WTC11 (cell line): ENCODE measurements around the gene SMOC2. TPM values are rescaled to one million over a fixed set of nuclear protein-coding genes. Genes with fewer than 3 reads are reported as not detected.

ENCODE experiments used
- ATAC-seq: fragments of 200-7000 bp; cut with Tn5 transposase; 2 replicates; pipeline ENCODE4 v1.10.0; 2021; ENCODE audit warnings: mild to moderate bottlenecking, moderate library complexity
- CTCF ChIA-PET: fragments of 300-600 bp; sonication (Branson Sonifier 250); formaldehyde crosslinking; loops from one replicate; lab custom pipeline; 2021; ENCODE audit warnings: antibody characterized with exemption; lab: Charles Lee
- POLR2A ChIA-PET: fragments of 350-600 bp; sonication (Branson Sonifier 250); formaldehyde crosslinking; loops from one replicate; lab custom pipeline; 2021; ENCODE audit warnings: antibody characterized with exemption; lab: Charles Lee
- DNase-seq: peaks from one replicate; pipeline ENCODE4 v3.0.0; 2021; ENCODE audit warnings: low spot score
- H3K27ac Mint-ChIP-seq: 2 replicates; pipeline ENCODE4 v1.8.0; 2021; ENCODE audit warnings: mixed read lengths
- H3K27me3 Mint-ChIP-seq: 2 replicates; pipeline ENCODE4 v1.8.0; 2021; ENCODE audit warnings: low read depth, mild to moderate bottlenecking, moderate library complexity, mixed read lengths
- H3K36me3 Mint-ChIP-seq: 2 replicates; pipeline ENCODE4 v1.8.0; 2021; ENCODE audit warnings: mixed read lengths
- H3K4me1 Mint-ChIP-seq: 2 replicates; pipeline ENCODE4 v1.8.0; 2022; ENCODE audit warnings: mixed read lengths
- H3K4me3 Mint-ChIP-seq: 2 replicates; pipeline ENCODE4 v1.8.0; 2021; ENCODE audit warnings: mild to moderate bottlenecking, moderate library complexity, mixed read lengths
- H3K9me3 Mint-ChIP-seq: 2 replicates; pipeline ENCODE4 v1.8.0; 2021; ENCODE audit warnings: mixed read lengths
- ESRRA ChIP-seq: sonication (generic); formaldehyde crosslinking; IDR thresholded peaks from 2 replicates; pipeline ENCODE4 v1.8.1; 2022; ENCODE audit warnings: mild to moderate bottlenecking, missing genetic modification reagents, borderline replicate concordance
- FOXK1 ChIP-seq: sonication (generic); formaldehyde crosslinking; IDR thresholded peaks from 2 replicates; pipeline ENCODE4 v1.8.0; 2022; ENCODE audit warnings: mild to moderate bottlenecking, moderate library complexity, missing genetic modification reagents
- GABPB1 ChIP-seq: sonication (generic); formaldehyde crosslinking; IDR thresholded peaks from 2 replicates; pipeline ENCODE4 v1.8.1; 2023; ENCODE audit warnings: mild to moderate bottlenecking, missing genetic modification reagents
- MXD4 ChIP-seq: fragments of 250-450 bp; sonication (Bioruptor Pico); IDR thresholded peaks from 2 replicates; pipeline ENCODE4 v1.8.0; 2021; ENCODE audit warnings: mild to moderate bottlenecking, moderate library complexity, borderline replicate concordance
- NFATC4 ChIP-seq: fragments of 250-450 bp; sonication (Bioruptor Pico); IDR thresholded peaks from 2 replicates; pipeline ENCODE4 v1.9.0; 2021; ENCODE audit warnings: mild to moderate bottlenecking
- SMAD4 ChIP-seq: sonication (generic); formaldehyde crosslinking; IDR thresholded peaks from 2 replicates; pipeline ENCODE4 v1.8.0; 2022; ENCODE audit warnings: mild to moderate bottlenecking, missing genetic modification reagents
- SP1 ChIP-seq: sonication (generic); formaldehyde crosslinking; conservative IDR thresholded peaks from 2 replicates; pipeline ENCODE4 v1.8.1; 2022; ENCODE audit warnings: missing genetic modification reagents
- TEAD1 ChIP-seq: sonication (generic); formaldehyde crosslinking; IDR thresholded peaks from 2 replicates; pipeline ENCODE4 v1.8.0; 2022; ENCODE audit warnings: mild to moderate bottlenecking, missing genetic modification reagents
- ZNF232 ChIP-seq: sonication (generic); formaldehyde crosslinking; IDR thresholded peaks from 2 replicates; pipeline ENCODE4 v1.8.0; 2022; ENCODE audit warnings: mild to moderate bottlenecking, missing genetic modification reagents
- ZNF263 ChIP-seq: sonication (generic); formaldehyde crosslinking; IDR thresholded peaks from 2 replicates; pipeline ENCODE4 v1.8.1; 2022; ENCODE audit warnings: low read depth, mild to moderate bottlenecking, moderate library complexity, missing genetic modification reagents
- total RNA-seq: library from RNA; stranded (reverse); gene quantifications from 3 replicates; pipeline ENCODE4 v1.2.3, GENCODE V29; 2021
- TF ChIP-seq, protein P1 (sequence below): sonication (generic); formaldehyde crosslinking; conservative IDR thresholded peaks from 2 replicates; pipeline ENCODE4 v1.8.1; 2023; ENCODE audit warnings: mild to moderate bottlenecking, low read depth, missing genetic modification reagents, moderate library complexity
- TF ChIP-seq, protein P2 (sequence below): sonication (generic); formaldehyde crosslinking; IDR thresholded peaks from 2 replicates; pipeline ENCODE4 v1.8.0; 2022; ENCODE audit warnings: mild to moderate bottlenecking, missing genetic modification reagents
- TF ChIP-seq, protein P3 (sequence below): fragments of 250-450 bp; sonication (Bioruptor Pico); IDR thresholded peaks from 2 replicates; pipeline ENCODE4 v1.8.0; 2021; ENCODE audit warnings: mild to moderate bottlenecking
- TF ChIP-seq, protein P4 (sequence below): sonication (generic); formaldehyde crosslinking; IDR thresholded peaks from 2 replicates; pipeline ENCODE4 v1.8.0; 2022; ENCODE audit warnings: mild to moderate bottlenecking, missing genetic modification reagents
- TF ChIP-seq, protein P5 (sequence below): sonication (generic); formaldehyde crosslinking; IDR thresholded peaks from 2 replicates; pipeline ENCODE4 v1.8.1; 2023; ENCODE audit warnings: mild to moderate bottlenecking, missing genetic modification reagents
- TF ChIP-seq, protein P6 (sequence below): sonication (generic); formaldehyde crosslinking; IDR thresholded peaks from 2 replicates; pipeline ENCODE4 v1.8.1; 2023; ENCODE audit warnings: mild to moderate bottlenecking, missing genetic modification reagents
- TF ChIP-seq, protein P7 (sequence below): sonication (generic); formaldehyde crosslinking; IDR thresholded peaks from 2 replicates; pipeline ENCODE4 v1.8.1; 2022; ENCODE audit warnings: low read depth, missing genetic modification reagents, borderline replicate concordance

SMOC2 gene
- total RNA-seq, 1 experiment from 2014 or later = 3.9 TPM

DNA sequence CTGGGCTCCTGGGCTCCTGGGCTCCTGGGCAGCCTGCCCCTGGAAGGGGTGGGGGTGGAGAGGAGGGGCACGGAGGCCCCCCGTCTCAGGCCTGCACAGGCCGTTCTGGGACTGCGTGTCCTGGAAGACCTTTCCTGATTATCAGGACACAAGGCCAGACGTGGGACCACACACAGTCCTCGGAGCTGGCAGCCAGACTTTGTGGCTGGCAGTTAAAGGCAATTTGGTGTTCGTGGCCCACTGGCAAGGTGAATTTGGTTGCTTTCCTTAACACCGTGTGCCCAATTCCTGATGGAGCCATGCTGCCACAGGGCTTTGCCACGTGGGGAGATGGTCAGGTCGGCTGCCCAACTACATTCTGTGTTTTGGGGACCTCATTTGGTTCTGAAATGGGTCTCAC lies 113.5 kb downstream of the SMOC2 start:
- ChIA-PET CTCF (no interaction called here), POLR2A (no interaction called here)
- no peaks in the 10 kb centered on the region for H3K27me3 Mint-ChIP-seq
- no peak for DNase-seq
- peaks cover 5% of the 10 kb centered on the region for H3K9me3 Mint-ChIP-seq
- H3K4me1 Mint-ChIP-seq = no peaks in the 10 kb centered on the region
- ATAC-seq = no peak
- TF ChIP-seq ESRRA (CRISPR knock-in tag) (no peak), NFATC4 (CRISPR knock-in tag) (no peak), FOXK1 (CRISPR knock-in tag) (no peak), MXD4 (CRISPR knock-in tag) (no peak), SMAD4 (CRISPR knock-in tag) (no peak), ZNF263 (CRISPR knock-in tag) (no peak), ZNF232 (CRISPR knock-in tag) (no peak), TEAD1 (no peak), SP1 (CRISPR knock-in tag) (no peak), GABPB1 (CRISPR knock-in tag) (no peak)
- TF ChIP-seq, protein P1, sequence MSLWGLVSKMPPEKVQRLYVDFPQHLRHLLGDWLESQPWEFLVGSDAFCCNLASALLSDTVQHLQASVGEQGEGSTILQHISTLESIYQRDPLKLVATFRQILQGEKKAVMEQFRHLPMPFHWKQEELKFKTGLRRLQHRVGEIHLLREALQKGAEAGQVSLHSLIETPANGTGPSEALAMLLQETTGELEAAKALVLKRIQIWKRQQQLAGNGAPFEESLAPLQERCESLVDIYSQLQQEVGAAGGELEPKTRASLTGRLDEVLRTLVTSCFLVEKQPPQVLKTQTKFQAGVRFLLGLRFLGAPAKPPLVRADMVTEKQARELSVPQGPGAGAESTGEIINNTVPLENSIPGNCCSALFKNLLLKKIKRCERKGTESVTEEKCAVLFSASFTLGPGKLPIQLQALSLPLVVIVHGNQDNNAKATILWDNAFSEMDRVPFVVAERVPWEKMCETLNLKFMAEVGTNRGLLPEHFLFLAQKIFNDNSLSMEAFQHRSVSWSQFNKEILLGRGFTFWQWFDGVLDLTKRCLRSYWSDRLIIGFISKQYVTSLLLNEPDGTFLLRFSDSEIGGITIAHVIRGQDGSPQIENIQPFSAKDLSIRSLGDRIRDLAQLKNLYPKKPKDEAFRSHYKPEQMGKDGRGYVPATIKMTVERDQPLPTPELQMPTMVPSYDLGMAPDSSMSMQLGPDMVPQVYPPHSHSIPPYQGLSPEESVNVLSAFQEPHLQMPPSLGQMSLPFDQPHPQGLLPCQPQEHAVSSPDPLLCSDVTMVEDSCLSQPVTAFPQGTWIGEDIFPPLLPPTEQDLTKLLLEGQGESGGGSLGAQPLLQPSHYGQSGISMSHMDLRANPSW (CRISPR knock-in tag) = no peak
- TF ChIP-seq, protein P2, sequence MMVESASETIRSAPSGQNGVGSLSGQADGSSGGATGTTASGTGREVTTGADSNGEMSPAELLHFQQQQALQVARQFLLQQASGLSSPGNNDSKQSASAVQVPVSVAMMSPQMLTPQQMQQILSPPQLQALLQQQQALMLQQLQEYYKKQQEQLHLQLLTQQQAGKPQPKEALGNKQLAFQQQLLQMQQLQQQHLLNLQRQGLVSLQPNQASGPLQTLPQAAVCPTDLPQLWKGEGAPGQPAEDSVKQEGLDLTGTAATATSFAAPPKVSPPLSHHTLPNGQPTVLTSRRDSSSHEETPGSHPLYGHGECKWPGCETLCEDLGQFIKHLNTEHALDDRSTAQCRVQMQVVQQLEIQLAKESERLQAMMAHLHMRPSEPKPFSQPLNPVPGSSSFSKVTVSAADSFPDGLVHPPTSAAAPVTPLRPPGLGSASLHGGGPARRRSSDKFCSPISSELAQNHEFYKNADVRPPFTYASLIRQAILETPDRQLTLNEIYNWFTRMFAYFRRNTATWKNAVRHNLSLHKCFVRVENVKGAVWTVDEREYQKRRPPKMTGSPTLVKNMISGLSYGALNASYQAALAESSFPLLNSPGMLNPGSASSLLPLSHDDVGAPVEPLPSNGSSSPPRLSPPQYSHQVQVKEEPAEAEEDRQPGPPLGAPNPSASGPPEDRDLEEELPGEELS (CRISPR knock-in tag) = no peak
- TF ChIP-seq, protein P3, sequence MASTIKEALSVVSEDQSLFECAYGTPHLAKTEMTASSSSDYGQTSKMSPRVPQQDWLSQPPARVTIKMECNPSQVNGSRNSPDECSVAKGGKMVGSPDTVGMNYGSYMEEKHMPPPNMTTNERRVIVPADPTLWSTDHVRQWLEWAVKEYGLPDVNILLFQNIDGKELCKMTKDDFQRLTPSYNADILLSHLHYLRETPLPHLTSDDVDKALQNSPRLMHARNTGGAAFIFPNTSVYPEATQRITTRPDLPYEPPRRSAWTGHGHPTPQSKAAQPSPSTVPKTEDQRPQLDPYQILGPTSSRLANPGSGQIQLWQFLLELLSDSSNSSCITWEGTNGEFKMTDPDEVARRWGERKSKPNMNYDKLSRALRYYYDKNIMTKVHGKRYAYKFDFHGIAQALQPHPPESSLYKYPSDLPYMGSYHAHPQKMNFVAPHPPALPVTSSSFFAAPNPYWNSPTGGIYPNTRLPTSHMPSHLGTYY (CRISPR knock-in tag) = no peak
- TF ChIP-seq, protein P4, sequence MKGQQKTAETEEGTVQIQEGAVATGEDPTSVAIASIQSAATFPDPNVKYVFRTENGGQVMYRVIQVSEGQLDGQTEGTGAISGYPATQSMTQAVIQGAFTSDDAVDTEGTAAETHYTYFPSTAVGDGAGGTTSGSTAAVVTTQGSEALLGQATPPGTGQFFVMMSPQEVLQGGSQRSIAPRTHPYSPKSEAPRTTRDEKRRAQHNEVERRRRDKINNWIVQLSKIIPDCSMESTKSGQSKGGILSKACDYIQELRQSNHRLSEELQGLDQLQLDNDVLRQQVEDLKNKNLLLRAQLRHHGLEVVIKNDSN = no peak
- TF ChIP-seq, protein P5, sequence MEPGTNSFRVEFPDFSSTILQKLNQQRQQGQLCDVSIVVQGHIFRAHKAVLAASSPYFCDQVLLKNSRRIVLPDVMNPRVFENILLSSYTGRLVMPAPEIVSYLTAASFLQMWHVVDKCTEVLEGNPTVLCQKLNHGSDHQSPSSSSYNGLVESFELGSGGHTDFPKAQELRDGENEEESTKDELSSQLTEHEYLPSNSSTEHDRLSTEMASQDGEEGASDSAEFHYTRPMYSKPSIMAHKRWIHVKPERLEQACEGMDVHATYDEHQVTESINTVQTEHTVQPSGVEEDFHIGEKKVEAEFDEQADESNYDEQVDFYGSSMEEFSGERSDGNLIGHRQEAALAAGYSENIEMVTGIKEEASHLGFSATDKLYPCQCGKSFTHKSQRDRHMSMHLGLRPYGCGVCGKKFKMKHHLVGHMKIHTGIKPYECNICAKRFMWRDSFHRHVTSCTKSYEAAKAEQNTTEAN (CRISPR knock-in tag) = no peak
- TF ChIP-seq, protein P6, sequence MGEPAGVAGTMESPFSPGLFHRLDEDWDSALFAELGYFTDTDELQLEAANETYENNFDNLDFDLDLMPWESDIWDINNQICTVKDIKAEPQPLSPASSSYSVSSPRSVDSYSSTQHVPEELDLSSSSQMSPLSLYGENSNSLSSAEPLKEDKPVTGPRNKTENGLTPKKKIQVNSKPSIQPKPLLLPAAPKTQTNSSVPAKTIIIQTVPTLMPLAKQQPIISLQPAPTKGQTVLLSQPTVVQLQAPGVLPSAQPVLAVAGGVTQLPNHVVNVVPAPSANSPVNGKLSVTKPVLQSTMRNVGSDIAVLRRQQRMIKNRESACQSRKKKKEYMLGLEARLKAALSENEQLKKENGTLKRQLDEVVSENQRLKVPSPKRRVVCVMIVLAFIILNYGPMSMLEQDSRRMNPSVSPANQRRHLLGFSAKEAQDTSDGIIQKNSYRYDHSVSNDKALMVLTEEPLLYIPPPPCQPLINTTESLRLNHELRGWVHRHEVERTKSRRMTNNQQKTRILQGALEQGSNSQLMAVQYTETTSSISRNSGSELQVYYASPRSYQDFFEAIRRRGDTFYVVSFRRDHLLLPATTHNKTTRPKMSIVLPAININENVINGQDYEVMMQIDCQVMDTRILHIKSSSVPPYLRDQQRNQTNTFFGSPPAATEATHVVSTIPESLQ (CRISPR knock-in tag) = no peak
- TF ChIP-seq, protein P7, sequence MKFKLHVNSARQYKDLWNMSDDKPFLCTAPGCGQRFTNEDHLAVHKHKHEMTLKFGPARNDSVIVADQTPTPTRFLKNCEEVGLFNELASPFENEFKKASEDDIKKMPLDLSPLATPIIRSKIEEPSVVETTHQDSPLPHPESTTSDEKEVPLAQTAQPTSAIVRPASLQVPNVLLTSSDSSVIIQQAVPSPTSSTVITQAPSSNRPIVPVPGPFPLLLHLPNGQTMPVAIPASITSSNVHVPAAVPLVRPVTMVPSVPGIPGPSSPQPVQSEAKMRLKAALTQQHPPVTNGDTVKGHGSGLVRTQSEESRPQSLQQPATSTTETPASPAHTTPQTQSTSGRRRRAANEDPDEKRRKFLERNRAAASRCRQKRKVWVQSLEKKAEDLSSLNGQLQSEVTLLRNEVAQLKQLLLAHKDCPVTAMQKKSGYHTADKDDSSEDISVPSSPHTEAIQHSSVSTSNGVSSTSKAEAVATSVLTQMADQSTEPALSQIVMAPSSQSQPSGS (CRISPR knock-in tag) = no peak
- no peak overlapping the region for H3K4me3 Mint-ChIP-seq
- no peaks in the 10 kb centered on the region; the same call in 1 of the 2 replicates for H3K36me3 Mint-ChIP-seq
- H3K27ac Mint-ChIP-seq = no peak overlapping the region
